ENCODE results near the gene BAIAP2.

Gene BAIAP2

DNA sequence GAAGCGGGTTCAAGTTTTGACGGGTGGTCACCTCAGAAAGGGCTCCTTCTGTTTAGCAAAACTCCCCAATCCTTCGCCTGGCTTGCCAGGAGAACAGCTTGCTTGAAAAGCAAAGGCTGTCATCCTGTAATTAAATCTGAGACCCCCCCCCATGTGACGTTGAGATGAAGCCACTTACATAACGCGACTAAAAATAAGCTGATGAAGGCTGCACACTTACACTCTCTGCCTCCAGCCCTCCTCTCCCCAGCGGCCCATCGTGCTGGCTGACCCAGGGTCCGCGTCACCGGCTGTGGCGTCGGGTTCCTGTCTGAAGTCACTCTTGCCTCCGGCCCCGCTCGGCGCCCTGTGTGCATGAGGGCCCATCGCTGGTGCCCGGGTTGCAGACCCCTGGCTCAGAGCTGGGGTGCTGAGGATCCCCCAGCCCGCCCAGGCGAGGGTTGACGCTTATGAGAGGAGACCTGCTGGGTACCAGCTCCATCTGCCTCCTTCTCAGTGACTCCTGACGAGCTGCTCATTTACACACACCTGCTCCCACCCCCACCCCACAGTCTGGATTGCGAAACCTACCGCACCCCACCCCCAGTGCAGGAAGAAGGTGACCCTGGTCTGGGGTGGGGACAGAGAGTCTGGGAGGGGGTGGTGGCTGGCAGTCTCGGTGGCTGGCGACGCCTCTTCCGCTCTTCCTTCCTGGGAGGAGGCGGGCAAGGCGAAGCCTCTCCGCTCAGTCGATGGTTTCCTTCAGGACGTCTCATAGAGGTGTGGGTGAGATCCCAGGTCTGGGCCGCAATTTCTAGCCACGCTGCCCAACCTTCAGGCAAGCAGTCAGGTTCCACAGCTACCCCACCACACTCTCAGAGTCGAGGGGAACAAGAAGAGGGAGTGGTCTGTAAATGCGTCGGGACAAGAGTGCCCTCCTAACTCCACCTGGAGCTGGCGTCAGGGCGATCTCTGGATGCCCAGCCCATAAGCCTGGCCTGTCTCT, 3.1 kb upstream of the BAIAP2 start:
- peak overlapping the region; percentile 55 for H3K27ac ChIP-seq
- TF ChIP-seq CTCF (IDR thresholded peaks at IDR 0.05) (no peak), ZFX (IDR thresholded peaks at IDR 0.05; ENCODE audit: borderline replicate concordance) (no peak)

DNA sequence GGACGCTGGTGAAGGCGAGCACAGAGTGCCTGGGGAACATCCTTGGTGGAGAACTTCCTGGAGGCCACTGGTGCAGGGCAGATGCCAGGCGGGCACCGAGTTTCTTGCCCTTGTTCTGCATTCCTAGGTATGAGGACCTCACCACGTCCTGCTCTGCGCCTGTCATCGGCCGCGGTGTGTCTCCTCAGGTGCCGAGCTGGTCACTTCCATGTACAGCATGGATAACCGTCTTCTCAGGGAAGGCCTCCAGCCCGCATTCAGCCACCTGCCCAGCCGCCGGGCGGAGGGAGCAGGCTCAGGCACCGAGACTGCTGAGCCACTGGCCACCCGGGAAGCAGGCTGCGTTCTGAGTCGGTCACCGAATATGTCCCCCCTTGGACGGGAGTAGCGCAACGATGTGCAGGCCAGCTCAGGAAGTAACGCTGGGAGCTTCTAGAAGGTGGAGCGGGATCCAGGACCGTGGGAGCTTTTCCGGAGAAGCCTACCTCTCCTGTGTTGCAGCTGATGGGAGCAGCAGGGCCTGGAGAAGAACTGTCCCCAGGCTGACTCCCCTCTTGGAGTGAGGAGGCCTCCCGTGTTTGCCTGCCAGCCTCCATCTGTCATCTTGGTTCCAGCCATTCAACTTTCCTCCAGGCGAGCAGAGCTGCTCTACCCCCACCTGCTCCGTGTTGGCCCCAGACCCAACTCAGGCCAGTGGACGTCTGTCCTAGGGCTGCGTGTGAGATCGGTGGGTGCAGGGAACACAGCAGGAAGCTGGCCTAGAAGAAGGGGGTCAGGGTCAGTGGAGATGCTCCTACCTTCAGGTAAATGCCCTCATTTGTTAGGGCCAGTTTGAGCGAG, 2.1 kb upstream of the BAIAP2 start:
- H3K27ac ChIP-seq, result peak overlapping the region; percentile 44; the same call in 1 of the 2 replicates
- TF ChIP-seq ZFX (IDR thresholded peaks at IDR 0.05; ENCODE audit: borderline replicate concordance) (no peak), CTCF (IDR thresholded peaks at IDR 0.05) (no peak)

GRCh38 chr17:81033535-81034167, 1.3 kb upstream of the BAIAP2 start:
- TF ChIP-seq ZFX (IDR thresholded peaks at IDR 0.05; ENCODE audit: borderline replicate concordance) (no peak), CTCF (IDR thresholded peaks at IDR 0.05) (no peak)
- H3K27ac ChIP-seq, result peak overlapping the region; percentile 44; the same call in 1 of the 2 replicates

DNA sequence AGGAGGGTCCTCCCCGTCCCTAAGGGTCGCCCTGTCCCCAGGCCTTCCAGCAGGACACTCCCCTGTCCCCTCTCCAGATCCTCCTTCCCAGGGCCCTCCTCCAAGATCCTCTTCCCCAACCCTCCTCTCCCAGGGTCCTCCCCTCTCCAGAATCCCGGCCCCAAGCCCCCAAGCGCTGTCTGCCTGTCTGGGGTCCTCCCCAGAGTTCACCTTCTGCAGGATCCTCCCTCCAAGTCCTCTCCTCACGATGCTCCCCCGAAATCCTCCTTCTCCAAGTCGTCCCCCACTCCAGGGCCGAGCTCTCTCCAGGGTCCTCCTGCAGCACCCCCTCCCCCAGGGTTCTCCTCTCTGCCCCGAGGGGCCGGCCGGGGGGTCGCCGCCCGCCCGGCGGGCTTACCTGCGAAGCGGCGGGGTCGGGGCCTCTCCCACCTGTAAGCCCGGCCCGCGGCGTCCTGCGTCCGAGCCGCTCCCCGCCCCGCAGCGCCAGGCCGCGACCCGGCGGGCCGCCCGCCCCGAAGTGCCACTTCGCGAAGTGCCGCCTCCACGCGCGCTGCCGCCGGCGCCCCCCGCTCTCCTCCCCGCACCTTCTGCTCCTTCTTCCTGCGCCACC, 678 bp upstream of the BAIAP2 start:
- peak overlapping the region; percentile 44 for H3K27ac ChIP-seq
- TF ChIP-seq ZFX (IDR thresholded peaks at IDR 0.05; ENCODE audit: borderline replicate concordance) (no peak), CTCF (IDR thresholded peaks at IDR 0.05) (no peak)

DNA sequence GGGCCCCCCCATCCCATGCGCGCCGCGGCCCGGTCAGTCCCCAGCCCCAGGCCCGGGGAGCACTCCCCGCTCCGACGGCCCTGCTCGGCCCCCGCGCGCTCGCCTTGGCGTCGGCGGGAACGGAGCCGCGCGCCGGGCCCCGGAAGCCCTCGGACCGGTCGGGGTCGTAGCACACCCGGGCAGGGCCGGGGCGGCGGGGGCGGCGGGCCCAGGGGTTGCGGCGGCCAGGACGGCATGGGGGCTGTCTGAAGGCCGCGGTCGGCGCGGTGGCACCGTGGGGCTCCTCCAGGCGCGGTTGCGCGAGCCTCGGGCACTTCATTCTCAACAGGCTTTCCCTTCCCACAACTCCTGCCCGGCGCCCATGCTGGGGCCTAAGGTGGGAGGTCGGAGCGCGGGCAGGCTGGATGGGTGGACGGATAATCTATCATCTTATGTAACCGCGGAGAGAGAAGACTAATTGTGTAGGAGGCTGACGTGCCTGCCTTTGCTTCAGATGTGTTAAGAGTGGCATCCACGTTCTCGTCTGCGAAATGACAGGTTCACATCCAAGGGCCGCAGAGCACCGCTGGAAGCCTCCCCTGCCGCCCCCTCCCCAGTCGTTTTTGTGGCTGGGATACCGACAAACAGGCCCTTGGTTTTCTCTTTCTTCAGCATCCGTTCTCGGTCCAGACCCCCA, 708 bp downstream of the BAIAP2 start:
- no peak for TF ChIP-seq CTCF (IDR thresholded peaks at IDR 0.05)
- TF ChIP-seq ZFX (IDR thresholded peaks at IDR 0.05; ENCODE audit: borderline replicate concordance), result no peak
- peak overlapping the region; percentile 69 for H3K27ac ChIP-seq

- H3K27ac ChIP-seq, result peak overlapping the region; percentile 69
- TF ChIP-seq ZFX (IDR thresholded peaks at IDR 0.05; ENCODE audit: borderline replicate concordance) (no peak), CTCF (IDR thresholded peaks at IDR 0.05) (no peak)
These were observed 1.4 kb downstream of the BAIAP2 start for GRCh38 chr17:81036197-81036941.
